SK-N-MC (cell line): ENCODE results near the gene BCAS3.

Experiments
- EZH2 ChIP-seq: fragments of 200-600 bp; sonication (generic); IDR thresholded peaks from one replicate; pipeline ENCODE4 v1.6.1; 2017; ENCODE audit warnings: antibody characterized with exemption
- FOXP2 ChIP-seq: optimal IDR thresholded peaks from 2 replicates; pipeline ENCODE3; 2011; ENCODE audit warnings: mild to moderate bottlenecking, moderate library complexity; ENCODE audit not compliant: insufficient read depth; ENCODE audit errors: extremely low read length, control extremely low read depth
- POLR2AphosphoS5 ChIP-seq: IDR thresholded peaks from 2 replicates; pipeline ENCODE4 v1.6.1; 2012; ENCODE audit warnings: mild to moderate bottlenecking, low read depth, low read length, borderline replicate concordance

DNA sequence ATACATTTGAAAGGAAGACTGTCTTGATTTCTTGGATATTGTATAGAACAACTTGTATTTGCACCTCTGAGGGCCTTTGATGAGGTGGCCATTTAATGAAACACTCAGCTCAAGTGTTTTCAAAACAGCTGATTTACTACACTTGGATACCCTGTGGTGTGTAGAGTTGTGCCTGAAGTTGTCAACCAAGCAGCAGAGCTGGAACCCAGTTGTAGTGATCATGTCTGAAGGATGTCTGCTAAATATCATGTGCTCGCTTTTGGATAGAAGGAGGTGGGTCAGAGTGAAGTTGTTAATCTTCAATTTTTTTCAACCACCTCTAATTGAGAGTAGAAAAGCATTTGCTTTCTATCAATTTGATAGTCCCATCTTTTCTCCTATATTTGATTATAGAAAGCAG, 546.1 kb downstream of the BCAS3 start:
- TF ChIP-seq POLR2AphosphoS5 (no peak), EZH2 (no peak), FOXP2 (no peak)
